Effector CD8-positive, alpha-beta T cell (primary cell): ENCODE measurements around the gene FOXA1.

Experiments
- DNase-seq: peaks from one replicate; lab custom pipeline; 2025; lab: John Stamatoyannopoulos, UW

The FOXA1 gene

GRCh38 chr14:37602605-37603453 lies 7.8 kb upstream of the FOXA1 start:
- no peak for DNase-seq

DNA sequence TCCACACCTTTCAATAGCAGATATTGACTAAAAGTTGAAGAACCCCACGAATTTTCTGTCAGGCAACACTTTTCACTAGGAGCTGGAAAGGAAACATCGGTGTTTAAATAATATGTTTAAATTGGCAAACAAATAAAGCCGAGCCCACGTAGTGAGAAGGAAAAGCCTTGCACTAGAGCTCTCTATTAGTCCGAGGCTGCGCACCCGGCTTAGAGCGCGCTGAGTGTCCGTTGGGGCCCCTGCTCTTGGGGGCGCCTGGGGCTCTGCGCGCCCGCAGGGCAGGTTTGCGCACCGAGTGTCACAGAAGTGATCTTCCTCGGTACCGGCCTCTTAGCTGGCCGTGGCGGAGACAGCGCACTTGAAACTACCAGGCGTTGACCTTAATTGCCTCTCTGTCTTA lies 6.8 kb upstream of the FOXA1 start:
- DNase-seq = no peak

DNA sequence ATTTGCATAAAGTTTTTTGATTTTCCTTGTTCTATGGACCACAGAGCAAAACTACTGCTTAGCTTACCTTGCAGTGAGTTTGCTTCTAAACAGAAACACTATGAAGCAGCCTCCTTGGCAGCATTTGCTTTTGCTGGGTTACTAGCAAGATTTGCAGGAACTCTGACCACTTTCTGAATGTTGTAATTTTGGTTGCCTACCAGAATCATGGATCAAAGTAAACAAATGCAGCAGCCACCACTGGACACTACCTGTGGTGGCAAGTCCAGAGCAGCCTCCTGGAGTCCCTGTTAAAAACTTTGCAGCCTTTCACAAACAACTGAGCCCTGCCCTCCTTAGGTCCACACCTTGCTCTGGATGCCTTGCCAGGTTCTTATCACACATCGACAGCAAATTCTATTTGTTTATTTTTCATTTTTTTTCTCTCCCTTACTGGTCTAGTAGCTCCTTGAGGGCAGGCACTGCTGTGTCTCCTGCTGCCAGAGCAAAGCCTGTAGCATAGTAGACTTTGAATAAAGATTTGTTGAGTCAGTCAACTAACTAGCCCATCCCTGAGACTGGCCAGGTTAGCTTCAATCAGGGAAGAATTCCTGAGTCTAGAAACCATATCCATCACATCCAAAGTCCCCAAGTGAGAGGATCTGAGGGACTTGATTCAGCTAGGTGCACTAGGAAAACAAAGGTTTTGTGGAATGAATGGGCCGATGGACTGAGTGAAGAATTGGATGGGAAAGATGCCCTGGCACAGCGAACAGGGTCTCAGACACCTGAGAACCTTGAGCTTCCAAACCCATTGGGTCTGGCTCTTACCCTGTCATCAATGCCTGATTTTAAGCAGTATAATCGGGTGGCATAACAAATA lies 6.1 kb upstream of the FOXA1 start:
- no peak for DNase-seq

DNA sequence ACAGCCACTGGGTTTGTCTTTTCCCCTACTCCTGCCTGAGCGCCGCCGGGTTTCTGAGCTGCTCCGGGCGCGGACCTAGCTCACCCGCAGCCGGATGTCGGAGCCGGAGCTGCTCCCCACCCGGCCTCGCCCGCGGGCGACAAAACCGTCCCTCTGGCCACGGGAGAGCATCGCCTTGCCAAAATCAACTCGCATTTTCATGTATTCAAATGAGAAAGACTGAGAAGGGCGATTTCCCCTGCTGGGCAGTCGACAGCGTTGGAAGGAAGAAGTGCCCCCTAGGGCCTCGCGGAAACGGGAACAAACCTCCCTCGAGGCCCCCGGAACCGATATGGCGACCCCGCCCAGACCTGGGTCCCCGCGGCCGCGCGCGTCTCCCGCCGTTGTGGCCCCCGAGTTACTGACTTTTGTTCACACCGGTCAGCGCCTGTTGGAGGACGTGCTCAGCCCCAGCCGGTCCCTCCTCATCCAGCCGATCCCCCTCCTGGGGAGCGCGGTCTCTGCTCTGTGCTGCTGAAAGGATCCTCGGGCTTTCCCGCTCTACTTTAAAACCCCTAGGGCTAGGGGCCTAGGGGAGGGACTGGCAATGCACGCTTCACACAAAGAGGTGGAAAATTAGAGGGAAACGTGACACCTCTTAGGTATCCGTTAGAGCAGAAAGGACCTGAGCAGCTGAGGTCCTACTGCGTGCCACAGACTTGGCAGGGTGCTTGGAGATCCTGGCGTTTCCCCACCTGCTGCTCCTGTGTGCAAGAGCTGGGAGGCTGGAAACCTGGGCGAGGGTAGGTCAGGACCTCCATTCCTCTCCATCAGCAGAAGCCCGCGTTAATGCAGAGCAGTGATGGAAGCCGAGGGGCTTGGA lies 4.7 kb upstream of the FOXA1 start:
- DNase-seq = no peak

- DNase-seq = no peak
These were observed 3.9 kb upstream of the FOXA1 start for GRCh38 chr14:37598747-37599506.

- DNase-seq = no peak
These were observed 3.1 kb upstream of the FOXA1 start for GRCh38 chr14:37597914-37598746.

GRCh38 chr14:37597538-37597913 lies 2.5 kb upstream of the FOXA1 start:
- DNase-seq = no peak

DNA sequence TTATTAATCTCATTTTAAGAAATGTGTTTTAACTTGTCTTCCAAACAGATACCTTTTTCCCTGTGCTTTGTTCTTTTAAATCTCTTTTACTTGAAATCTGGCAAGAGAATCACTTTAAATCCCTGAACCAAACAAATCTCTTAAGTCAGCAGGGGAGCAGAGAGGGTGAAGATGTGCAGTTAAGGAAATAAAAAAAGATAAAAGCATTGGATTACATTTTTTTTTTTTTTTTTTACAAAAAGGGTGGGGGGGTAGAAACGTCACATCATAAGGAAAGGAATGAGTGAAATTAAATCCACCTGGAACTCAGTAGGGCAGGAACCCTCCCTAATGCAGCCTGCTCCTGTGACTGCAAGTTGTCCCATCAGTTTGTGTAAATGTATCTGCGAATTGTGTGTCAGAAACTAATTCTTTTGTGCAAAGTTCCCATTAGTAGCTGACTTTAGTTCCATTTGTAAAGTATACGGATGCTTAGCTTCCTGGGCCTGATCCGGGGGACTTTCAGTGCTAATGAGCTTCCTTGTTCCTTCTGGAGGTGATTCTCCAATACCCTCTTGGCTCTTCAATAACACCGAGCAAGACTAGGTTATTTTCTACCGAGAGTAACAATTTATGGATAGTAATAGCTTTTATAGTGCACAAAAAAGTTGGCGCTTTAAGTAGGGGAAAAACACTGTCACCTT lies 1.9 kb upstream of the FOXA1 start:
- DNase-seq = no peak

DNA sequence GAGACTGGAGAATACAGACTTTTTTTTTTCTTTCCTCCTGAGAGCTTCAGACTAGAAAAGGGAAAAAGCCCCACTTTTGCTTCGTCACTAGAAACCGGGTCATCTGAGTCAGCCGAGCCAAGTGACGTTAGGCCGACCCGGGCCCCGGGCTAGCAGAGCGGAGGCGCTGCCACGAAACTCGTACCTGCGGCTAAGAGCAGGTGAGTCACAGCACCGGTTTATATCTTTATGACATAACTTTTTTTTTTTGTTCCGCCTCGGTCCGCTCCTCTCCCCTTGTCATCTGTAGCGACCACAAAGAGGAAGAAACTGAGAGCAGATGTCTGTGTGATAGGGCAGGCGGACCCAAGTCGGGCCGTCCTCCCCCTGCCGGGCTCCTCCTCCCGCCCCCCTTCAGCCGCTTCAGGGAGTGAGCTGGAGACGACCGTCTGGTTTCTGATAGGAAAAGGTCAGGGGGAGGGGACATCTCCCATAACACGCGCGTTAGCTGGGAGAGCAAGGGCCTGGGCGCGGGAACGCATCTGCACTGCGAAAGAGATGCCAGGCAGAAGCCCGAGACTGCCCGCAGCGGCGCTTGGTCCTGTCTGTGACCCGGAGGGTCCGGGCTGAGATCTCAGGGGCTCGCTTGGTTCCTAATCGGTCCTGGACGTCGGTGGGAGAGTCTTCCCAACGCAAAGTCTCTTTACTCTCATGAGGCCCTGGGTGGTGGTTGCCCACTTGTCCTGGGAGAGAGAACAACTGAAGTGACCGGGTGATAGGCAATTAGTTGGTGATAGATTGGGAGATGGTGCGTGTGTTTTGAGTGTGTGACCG lies 966 bp upstream of the FOXA1 start:
- no peak for DNase-seq

DNA sequence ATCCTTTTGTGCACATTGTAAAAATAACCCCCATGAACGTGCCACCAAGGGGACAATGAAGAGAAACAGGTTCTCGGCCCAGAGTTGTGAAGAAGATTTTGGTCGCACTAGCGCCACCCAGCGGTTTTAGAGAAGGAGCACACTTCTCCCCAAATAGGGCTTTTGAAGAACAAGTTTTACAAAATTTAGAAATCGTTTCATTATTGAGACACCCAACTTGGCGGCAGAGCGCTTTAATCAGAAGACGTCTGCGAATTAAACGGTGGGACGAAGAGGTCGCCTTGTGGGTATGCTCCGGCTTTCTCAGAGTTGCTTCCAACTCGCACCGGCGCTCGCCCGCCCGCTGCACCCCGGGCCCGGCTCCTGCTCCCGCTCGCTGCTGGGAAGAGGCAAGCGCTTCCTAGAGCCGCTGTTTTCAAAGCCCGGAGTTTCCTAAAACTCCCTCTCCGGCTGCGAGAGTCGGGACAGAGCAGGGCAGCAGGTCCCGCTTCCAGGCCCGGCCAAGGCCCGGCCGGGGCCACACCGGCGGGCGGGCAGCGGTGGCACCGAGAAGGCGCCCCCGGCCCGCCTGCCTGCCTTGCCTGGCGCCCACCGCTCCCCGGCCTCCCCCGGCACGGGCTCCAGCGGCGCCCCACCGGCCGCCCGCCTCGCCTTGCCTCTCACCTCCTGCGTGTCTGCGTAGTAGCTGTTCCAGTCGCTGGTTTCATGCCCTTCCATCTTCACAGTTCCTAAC lies 645 bp downstream of the FOXA1 start:
- no peak for DNase-seq

DNA sequence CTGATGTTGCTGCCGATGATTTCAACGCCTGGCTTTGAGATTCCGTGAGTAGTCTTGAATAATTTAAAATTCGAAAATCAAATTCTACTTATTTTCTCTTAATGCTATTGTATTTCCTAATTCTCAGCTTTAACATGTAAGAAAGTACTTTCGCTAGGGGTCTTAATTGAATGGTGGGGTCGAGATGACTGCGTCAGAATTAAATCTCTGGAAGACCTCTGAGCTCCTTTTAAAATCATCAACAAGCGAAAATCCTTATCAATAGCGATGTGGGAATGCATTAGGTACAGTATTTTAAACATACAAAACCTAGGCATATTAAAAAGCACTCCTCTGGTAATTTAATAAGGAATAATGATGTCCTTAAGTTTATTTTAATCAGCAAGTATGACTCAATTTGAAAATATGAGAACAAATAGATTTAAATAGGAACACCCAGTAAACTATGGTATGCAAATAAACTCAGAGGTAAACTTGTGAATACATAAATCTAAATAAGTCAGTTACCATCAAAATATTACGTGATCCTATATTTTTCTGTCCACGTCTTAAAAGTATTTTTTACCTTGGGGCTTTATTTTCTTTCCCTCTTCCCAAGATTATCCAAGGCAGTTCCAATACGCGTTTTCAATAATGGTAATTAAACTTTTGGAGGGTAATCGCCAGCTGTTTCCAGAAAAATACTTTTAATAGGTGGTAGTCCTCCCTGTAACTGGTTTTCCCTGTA lies 1.4 kb downstream of the FOXA1 start:
- DNase-seq = no peak

- DNase-seq = no peak
These were observed 2.3 kb downstream of the FOXA1 start for GRCh38 chr14:37592482-37593408.

- no peak for DNase-seq
These were observed 3.0 kb downstream of the FOXA1 start for GRCh38 chr14:37591941-37592481.

- no peak for DNase-seq
These were observed 3.6 kb downstream of the FOXA1 start for GRCh38 chr14:37591311-37591940.

DNA sequence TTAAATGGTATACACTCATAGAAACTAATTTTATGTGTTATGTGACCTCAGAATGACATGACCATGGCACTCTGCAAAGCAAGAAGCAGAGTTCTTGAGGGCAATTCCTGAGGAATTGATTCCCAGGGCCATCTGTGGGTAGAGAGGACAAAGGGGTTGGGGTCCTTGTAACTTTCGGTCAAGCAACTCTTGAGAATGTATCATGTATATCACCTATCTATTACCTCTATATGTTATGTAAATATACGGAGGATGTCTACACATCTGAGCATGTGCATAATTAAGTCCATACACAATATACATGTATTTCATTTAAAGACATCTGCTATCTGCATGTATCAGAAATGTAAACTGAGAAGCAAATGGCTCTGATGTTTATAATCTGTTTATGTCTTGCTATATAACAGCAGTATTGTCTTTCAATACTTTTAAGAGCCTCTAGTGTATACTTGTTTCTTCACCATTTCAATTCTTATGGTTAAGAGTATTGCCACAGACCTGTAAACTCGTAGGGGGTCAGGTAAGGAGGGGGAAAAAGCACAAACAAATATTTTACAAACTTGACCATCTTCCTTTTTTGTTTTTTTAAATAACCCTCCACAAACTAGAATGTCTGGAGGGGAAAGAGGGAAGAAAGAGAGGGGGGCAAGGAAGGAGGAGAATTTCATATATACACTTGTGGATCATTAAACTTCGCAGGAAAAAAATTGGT lies 4.5 kb downstream of the FOXA1 start:
- no peak for DNase-seq
